Measurements from ENCODE around the gene VAC14. TPM values are rescaled to one million over a fixed set of nuclear protein-coding genes. Genes with fewer than 3 reads are reported as not detected.

VAC14 gene
- total RNA-seq, 1 experiment from 2014 or later: 49.9 TPM

GRCh38 chr16:70801611-70802010, 653 bp upstream of the VAC14 start:
- H3K9me3 ChIP-seq (ENCODE audit: control insufficient read depth, low read depth, low read length): no peaks in the 10 kb centered on the region
- H3K79me2 ChIP-seq (ENCODE audit: insufficient read depth, low read length): peaks cover 11% of the 10 kb centered on the region; the same call in 1 of the 2 replicates
- no peak overlapping the region for H2AK5ac ChIP-seq (ENCODE audit: insufficient read length, low read length)
- H3K27ac ChIP-seq (ENCODE audit: insufficient read length, low read depth, low read length): no peak overlapping the region
- no peak overlapping the region for H2BK5ac ChIP-seq (ENCODE audit: insufficient read length, low read length)
- peak overlapping the region; percentile 85 to 93 for H3K4me3 Mint-ChIP-seq
- no peak overlapping the region for H3K27ac Mint-ChIP-seq
- H4K91ac ChIP-seq (ENCODE audit: insufficient read length, low read depth, low read length): no peak overlapping the region
- no peaks in the 10 kb centered on the region; the same call in 1 of the 2 replicates for H3K27me3 ChIP-seq (ENCODE audit: insufficient read depth, low read length)
- no peak overlapping the region for H3T11ph ChIP-seq (ENCODE audit: low read length)
- no peak overlapping the region for H2BK12ac ChIP-seq (ENCODE audit: insufficient read length, low read depth, low read length)
- no peak overlapping the region for H3K18ac ChIP-seq (ENCODE audit: insufficient read length, low read depth, low read length)
- H3K56ac ChIP-seq (ENCODE audit: insufficient read length, low read depth, low read length): no peak overlapping the region
- no peak overlapping the region for H3K14ac ChIP-seq (ENCODE audit: insufficient read depth, low read length)
- no peak overlapping the region for H2BK15ac ChIP-seq (ENCODE audit: low read depth, low read length)
- H3K9me3 Mint-ChIP-seq: no peaks in the 10 kb centered on the region; a peak in 1 of 5 replicates
- H3K79me1 ChIP-seq (ENCODE audit: insufficient read depth, low read depth, low read length, poor library complexity, severe bottlenecking): peaks cover 4% of the 10 kb centered on the region
- peaks cover 45% of the 10 kb centered on the region for H3K27me3 Mint-ChIP-seq (ENCODE audit: low read depth)
- H3K4ac ChIP-seq (ENCODE audit: low read depth, low read length): no peak overlapping the region
- TF ChIP-seq, protein P1, sequence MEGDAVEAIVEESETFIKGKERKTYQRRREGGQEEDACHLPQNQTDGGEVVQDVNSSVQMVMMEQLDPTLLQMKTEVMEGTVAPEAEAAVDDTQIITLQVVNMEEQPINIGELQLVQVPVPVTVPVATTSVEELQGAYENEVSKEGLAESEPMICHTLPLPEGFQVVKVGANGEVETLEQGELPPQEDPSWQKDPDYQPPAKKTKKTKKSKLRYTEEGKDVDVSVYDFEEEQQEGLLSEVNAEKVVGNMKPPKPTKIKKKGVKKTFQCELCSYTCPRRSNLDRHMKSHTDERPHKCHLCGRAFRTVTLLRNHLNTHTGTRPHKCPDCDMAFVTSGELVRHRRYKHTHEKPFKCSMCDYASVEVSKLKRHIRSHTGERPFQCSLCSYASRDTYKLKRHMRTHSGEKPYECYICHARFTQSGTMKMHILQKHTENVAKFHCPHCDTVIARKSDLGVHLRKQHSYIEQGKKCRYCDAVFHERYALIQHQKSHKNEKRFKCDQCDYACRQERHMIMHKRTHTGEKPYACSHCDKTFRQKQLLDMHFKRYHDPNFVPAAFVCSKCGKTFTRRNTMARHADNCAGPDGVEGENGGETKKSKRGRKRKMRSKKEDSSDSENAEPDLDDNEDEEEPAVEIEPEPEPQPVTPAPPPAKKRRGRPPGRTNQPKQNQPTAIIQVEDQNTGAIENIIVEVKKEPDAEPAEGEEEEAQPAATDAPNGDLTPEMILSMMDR (conservative IDR thresholded peaks at IDR 0.05): no peak
- H3K36me3 Mint-ChIP-seq (ENCODE audit: insufficient read depth in 1 of 3, low read depth in 3 of 3): peaks cover 0 to 8% (median 4%) of the 10 kb centered on the region in 3 experiments; a peak in 4 of 7 replicates
- H3K4me1 ChIP-seq (ENCODE audit: insufficient read depth, low read length): no peaks in the 10 kb centered on the region
- H2AFZ ChIP-seq (ENCODE audit: low read length): no peak overlapping the region
- H4K5ac ChIP-seq (ENCODE audit: insufficient read length, low read depth, low read length): no peak overlapping the region
- peaks cover 18 to 21% of the 10 kb centered on the region in 2 experiments for H3K4me1 Mint-ChIP-seq
- H3K9ac ChIP-seq (ENCODE audit: extremely low read depth, insufficient read length, low read length): no peak overlapping the region
- H3K4me2 ChIP-seq (ENCODE audit: insufficient read depth, insufficient read length, low read length): peak overlapping the region; percentile 61
- no peak overlapping the region for H3K23ac ChIP-seq (ENCODE audit: insufficient read length, low read depth, low read length)
- H2BK120ac ChIP-seq (ENCODE audit: low read depth, low read length, poor library complexity, severe bottlenecking): no peak overlapping the region
- no peak overlapping the region for H2BK20ac ChIP-seq (ENCODE audit: low read depth, low read length, poor library complexity, severe bottlenecking)
- H4K20me1 ChIP-seq (ENCODE audit: control insufficient read depth, insufficient read depth, insufficient read length): no peaks in the 10 kb centered on the region
- no peak overlapping the region for H4K8ac ChIP-seq (replicated peaks; ENCODE audit: insufficient read length, low read depth, low read length)
- peak; percentile 26 for DNase-seq
- no CpG with 5 or more reads among the region's 3 CpGs for WGBS (ENCODE audit: extremely low coverage, insufficient read length, low lambda C conversion rate)
- peaks cover 3% of the 10 kb centered on the region for H3K23me2 ChIP-seq (ENCODE audit: insufficient read length, low read depth, low read length, poor library complexity, severe bottlenecking)
